Islet of Langerhans (tissue), 1 donor: ENCODE results near the gene LCE2A.
"Not testable (repeated sequence)": the region's sequence is repeated elsewhere in the genome, so short reads cannot be mapped to it uniquely, and the experiment has no call there.

ENCODE experiments used
- FAIRE-seq: peaks from one replicate; lab custom pipeline; 2011; peaks lifted over from hg19 to GRCh38; lab: Jason Lieb, UNC

The LCE2A gene

GRCh38 chr1:152697701-152698600 lies at the start of gene LCE2A:
LCE2A (plus strand) TSS chr1:152698345; CDS start chr1:152698902, 557 bp downstream.
- no peak for FAIRE-seq

- no peak for FAIRE-seq
These were observed 44.0 kb upstream of the LCE2A start for GRCh38 chr1:152654110-152654509.

- FAIRE-seq: no peak
These were observed 41.7 kb upstream of the LCE2A start for GRCh38 chr1:152656459-152656858.

GRCh38 chr1:152657677-152658076 lies 40.5 kb upstream of the LCE2A start:
- FAIRE-seq: no peak

GRCh38 chr1:152658649-152659048 lies 39.5 kb upstream of the LCE2A start:
- FAIRE-seq: no peak

GRCh38 chr1:152663098-152663497 lies 35.0 kb upstream of the LCE2A start, which contains the start of gene LCE2D:
LCE2D (plus strand) TSS chr1:152663380; CDS start chr1:152664106, 726 bp downstream.
- no peak for FAIRE-seq

GRCh38 chr1:152666171-152666570 lies 32.0 kb upstream of the LCE2A start:
- not testable (repeated sequence) for FAIRE-seq

- FAIRE-seq: no peak
These were observed 30.5 kb upstream of the LCE2A start for GRCh38 chr1:152667648-152668047.

- no peak for FAIRE-seq
These were observed 25.1 kb upstream of the LCE2A start for GRCh38 chr1:152673016-152673415.

- not testable (repeated sequence) for FAIRE-seq
These were observed 23.2 kb upstream of the LCE2A start, which contains the start of gene LCE2C for GRCh38 chr1:152674983-152675382. LCE2C (plus strand) TSS chr1:152675279; CDS start chr1:152676016, 737 bp downstream.

- FAIRE-seq: no peak
These were observed 18.7 kb upstream of the LCE2A start for GRCh38 chr1:152679459-152679858.

GRCh38 chr1:152681616-152682015 lies 16.5 kb upstream of the LCE2A start:
- FAIRE-seq: no peak

GRCh38 chr1:152683846-152684245 lies 14.3 kb upstream of the LCE2A start:
- no peak for FAIRE-seq

- FAIRE-seq: not testable (repeated sequence)
These were observed 12.3 kb upstream of the LCE2A start, which contains the start of gene LCE2B for GRCh38 chr1:152685823-152686222. LCE2B (plus strand) TSS chr1:152686123; CDS start chr1:152686844, 721 bp downstream.

- no peak for FAIRE-seq
These were observed 1.6 kb downstream of the LCE2A start for GRCh38 chr1:152699746-152700145.

- no peak for FAIRE-seq
These were observed 9.7 kb downstream of the LCE2A start, which contains the start of gene LCE4A for GRCh38 chr1:152707860-152708259. LCE4A (plus strand) TSS chr1:152708160; CDS start chr1:152709076, 916 bp downstream.

- FAIRE-seq: no peak
These were observed 20.1 kb downstream of the LCE2A start for GRCh38 chr1:152718238-152718637.

GRCh38 chr1:152725261-152725660 lies 27.1 kb downstream of the LCE2A start:
- no peak for FAIRE-seq

GRCh38 chr1:152728986-152729385 lies 30.8 kb downstream of the LCE2A start:
- no peak for FAIRE-seq

GRCh38 chr1:152735648-152736047 lies 37.5 kb downstream of the LCE2A start:
- no peak for FAIRE-seq

- no peak for FAIRE-seq
These were observed 39.9 kb downstream of the LCE2A start for GRCh38 chr1:152737997-152738396.

GRCh38 chr1:152739841-152740240 lies 41.7 kb downstream of the LCE2A start:
- FAIRE-seq: no peak

GRCh38 chr1:152741656-152742055 lies 43.5 kb downstream of the LCE2A start:
- no peak for FAIRE-seq
